ENCODE data around the gene SSX2IP. TPM values are rescaled to one million over a fixed set of nuclear protein-coding genes. Genes with fewer than 3 reads are reported as not detected.

Gene SSX2IP
- total and polyA plus RNA-seq, 9 of the 15 experiments (the other 6 are each of a cell fraction or from before 2014, with no cell fraction given) = 20.6 to 96.7 (median 61.7) TPM

DNA sequence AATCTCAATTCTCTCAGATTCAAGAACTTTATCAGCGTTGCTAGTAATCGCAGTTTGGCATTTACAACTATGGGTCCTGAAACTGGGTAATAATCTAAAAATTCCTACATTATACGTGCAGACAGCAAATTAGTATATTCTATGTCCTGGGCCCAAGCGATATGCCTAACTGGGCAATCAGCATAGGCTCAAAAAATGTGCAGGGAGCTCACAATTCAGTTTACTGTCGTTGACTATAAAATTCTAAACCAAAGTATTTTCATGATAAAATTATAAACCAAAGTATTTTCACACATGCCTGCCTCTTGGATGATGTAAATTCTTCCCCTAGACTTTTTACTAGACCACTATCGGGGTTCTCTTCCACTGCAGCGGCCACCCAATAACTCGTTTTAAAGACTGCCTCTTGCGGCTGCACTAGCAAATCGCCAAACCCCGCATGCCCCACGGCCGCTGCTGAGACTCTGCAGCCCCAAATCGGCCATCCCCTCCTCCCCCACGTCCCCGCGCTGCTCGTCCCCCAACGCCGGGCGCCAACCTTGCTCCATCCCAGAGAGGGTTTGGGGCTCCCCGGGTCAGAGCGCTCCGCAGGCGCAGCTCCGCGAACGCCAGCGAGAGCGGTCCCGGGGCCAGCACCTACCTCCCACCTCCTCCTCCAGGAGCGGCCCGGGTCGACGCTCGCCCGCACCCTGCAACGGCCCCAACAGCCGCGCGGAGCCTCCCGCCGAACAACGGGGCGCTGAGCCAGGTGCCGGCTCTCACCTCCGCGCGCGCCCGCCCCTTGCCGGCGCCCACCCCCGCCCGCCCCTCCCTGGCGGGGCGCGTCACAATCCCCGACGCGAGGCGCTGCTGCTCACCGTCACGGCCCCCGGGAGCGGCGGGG lies 506 bp downstream of the SSX2IP start (continued):
- TF ChIP-seq ZNF512 (tag; IDR thresholded peaks at IDR 0.05) (no peak), IFI16 (CRISPR knock-in tag; IDR thresholded peaks at IDR 0.05) (no peak), EGR1 (conservative IDR thresholded peaks at IDR 0.05) (peak; percentile 42; the same call in 1 of the 2 replicates), ETV1 (tag; conservative IDR thresholded peaks at IDR 0.05; ENCODE audit: low read depth) (no peak), SLC30A9 (CRISPR knock-in tag; IDR thresholded peaks at IDR 0.05) (no peak), PHF21A (IDR thresholded peaks at IDR 0.05; ENCODE audit: borderline replicate concordance, low read depth) (no peak), CEBPB (tag; IDR thresholded peaks at IDR 0.05) (no peak), HDAC1 (IDR thresholded peaks at IDR 0.05) (peak in 1 of 2 experiments; percentile 65; a peak in 2 of 4 replicates), RBM15 (IDR thresholded peaks at IDR 0.05; ENCODE audit: insufficient read depth, low read length) (no peak), COPS2 (conservative IDR thresholded peaks at IDR 0.05) (no peak), SMARCA4 (IDR thresholded peaks at IDR 0.05) (no peak; the same call in 1 of the 2 replicates), TBP (optimal IDR thresholded peaks at IDR 0.05; ENCODE audit: low read depth, low read length) (no peak), GABPA (tag; conservative IDR thresholded peaks at IDR 0.05; ENCODE audit: low read depth) (no peak), TAF1 (IDR thresholded peaks at IDR 0.05; ENCODE audit: control insufficient read depth, extremely low read depth, insufficient read depth, low read length, severe bottlenecking) (no peak), KLF10 (CRISPR knock-in tag; IDR thresholded peaks at IDR 0.05) (no peak), CREM (IDR thresholded peaks at IDR 0.05; ENCODE audit: low read depth) (peak; percentile 96), ZNF324 (CRISPR knock-in tag; IDR thresholded peaks at IDR 0.05) (no peak)
- TF ChIP-seq, protein P1, sequence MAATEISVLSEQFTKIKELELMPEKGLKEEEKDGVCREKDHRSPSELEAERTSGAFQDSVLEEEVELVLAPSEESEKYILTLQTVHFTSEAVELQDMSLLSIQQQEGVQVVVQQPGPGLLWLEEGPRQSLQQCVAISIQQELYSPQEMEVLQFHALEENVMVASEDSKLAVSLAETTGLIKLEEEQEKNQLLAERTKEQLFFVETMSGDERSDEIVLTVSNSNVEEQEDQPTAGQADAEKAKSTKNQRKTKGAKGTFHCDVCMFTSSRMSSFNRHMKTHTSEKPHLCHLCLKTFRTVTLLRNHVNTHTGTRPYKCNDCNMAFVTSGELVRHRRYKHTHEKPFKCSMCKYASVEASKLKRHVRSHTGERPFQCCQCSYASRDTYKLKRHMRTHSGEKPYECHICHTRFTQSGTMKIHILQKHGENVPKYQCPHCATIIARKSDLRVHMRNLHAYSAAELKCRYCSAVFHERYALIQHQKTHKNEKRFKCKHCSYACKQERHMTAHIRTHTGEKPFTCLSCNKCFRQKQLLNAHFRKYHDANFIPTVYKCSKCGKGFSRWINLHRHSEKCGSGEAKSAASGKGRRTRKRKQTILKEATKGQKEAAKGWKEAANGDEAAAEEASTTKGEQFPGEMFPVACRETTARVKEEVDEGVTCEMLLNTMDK (IDR thresholded peaks at IDR 0.05; ENCODE audit: borderline replicate concordance, insufficient read depth, low read depth, low read length, poor library complexity, severe bottlenecking) = peak; percentile 49
- TF ChIP-seq, protein P2, sequence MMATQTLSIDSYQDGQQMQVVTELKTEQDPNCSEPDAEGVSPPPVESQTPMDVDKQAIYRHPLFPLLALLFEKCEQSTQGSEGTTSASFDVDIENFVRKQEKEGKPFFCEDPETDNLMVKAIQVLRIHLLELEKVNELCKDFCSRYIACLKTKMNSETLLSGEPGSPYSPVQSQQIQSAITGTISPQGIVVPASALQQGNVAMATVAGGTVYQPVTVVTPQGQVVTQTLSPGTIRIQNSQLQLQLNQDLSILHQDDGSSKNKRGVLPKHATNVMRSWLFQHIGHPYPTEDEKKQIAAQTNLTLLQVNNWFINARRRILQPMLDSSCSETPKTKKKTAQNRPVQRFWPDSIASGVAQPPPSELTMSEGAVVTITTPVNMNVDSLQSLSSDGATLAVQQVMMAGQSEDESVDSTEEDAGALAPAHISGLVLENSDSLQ (IDR thresholded peaks at IDR 0.05) = no peak
- TF ChIP-seq, protein P3, sequence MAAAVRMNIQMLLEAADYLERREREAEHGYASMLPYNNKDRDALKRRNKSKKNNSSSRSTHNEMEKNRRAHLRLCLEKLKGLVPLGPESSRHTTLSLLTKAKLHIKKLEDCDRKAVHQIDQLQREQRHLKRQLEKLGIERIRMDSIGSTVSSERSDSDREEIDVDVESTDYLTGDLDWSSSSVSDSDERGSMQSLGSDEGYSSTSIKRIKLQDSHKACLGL (CRISPR knock-in tag; IDR thresholded peaks at IDR 0.05; ENCODE audit: borderline replicate concordance, poor library complexity, severe bottlenecking) = no peak

Measured in K562 (cell line).